PFSK-1 (cell line): ENCODE measurements around the gene LINGO3. TPM values are rescaled to one million over a fixed set of nuclear protein-coding genes. Genes with fewer than 3 reads are reported as not detected.

Source experiments
- FOXP2 ChIP-seq: optimal IDR thresholded peaks from 2 replicates; pipeline ENCODE3; 2011; ENCODE audit warnings: borderline replicate concordance, control low read depth, inconsistent platforms; ENCODE audit not compliant: insufficient read depth; ENCODE audit errors: extremely low read length, extremely low read depth
- POLR2AphosphoS5 ChIP-seq: IDR thresholded peaks from 2 replicates; pipeline ENCODE4 v1.6.1; 2012; ENCODE audit warnings: low read depth, mild to moderate bottlenecking, control low read depth, low read length, moderate library complexity
- SIN3A ChIP-seq: IDR thresholded peaks from 2 replicates; pipeline ENCODE4 v1.6.1; 2012; ENCODE audit warnings: mild to moderate bottlenecking, low read length, moderate library complexity, borderline replicate concordance; ENCODE audit not compliant: insufficient read depth
- TAF1 ChIP-seq: IDR thresholded peaks from 2 replicates; pipeline ENCODE4 v1.6.1; 2012; ENCODE audit warnings: low read length, control low read depth, borderline replicate concordance; ENCODE audit not compliant: insufficient read depth
- polyA plus RNA-seq: library from polyadenylated mRNA; unstranded; fragments of >200 nt; gene quantifications from one replicate; pipeline ENCODE4 v1.2.1, GENCODE V29; 2012; ENCODE audit warnings: low read depth, missing spikeins; ENCODE audit not compliant: insufficient read length
- TF ChIP-seq, protein P1 (sequence below), 2 experiments: IDR thresholded peaks; 2 replicates each; pipeline versions ENCODE4 v1.6.1 to v1.8.0; 2011 to 2012; ENCODE audit warnings: low read depth in 2 of 2, low read length in 2 of 2, control low read depth in 1 of 2, inconsistent platforms in 1 of 2, mild to moderate bottlenecking in 1 of 2, moderate library complexity in 1 of 2; ENCODE audit not compliant: insufficient read depth in 1 of 2

The LINGO3 gene, protein sequence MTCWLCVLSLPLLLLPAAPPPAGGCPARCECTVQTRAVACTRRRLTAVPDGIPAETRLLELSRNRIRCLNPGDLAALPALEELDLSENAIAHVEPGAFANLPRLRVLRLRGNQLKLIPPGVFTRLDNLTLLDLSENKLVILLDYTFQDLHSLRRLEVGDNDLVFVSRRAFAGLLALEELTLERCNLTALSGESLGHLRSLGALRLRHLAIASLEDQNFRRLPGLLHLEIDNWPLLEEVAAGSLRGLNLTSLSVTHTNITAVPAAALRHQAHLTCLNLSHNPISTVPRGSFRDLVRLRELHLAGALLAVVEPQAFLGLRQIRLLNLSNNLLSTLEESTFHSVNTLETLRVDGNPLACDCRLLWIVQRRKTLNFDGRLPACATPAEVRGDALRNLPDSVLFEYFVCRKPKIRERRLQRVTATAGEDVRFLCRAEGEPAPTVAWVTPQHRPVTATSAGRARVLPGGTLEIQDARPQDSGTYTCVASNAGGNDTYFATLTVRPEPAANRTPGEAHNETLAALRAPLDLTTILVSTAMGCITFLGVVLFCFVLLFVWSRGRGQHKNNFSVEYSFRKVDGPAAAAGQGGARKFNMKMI
- polyA plus RNA-seq: 0.56 TPM

DNA sequence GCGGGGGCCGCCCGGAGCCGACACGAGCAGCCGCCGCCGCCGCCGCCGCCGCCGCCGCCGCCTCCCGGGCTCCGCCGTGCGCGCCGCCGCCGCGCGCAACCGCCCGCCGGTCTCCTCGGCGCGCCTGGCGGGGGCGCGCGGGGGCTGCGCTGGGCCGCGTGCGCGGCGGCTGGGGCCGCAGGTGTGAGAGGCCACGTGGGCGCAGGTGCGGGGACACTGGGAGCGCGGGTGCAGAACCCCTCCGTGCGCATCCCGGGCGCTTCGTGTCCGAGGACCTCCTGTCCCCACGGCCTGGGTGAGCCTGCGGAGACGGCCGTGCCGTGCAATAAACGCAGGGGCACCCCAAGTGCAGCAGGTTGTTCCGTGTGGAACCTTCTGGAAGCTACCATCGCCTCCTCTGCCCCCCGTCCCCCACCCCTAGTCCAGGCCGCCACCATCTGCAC is at the start of gene LINGO3:
Gene LINGO3 (minus strand): TSS at position 41 of the 443 bp plus-strand sequence. CDS start 16,378 bp downstream, outside the sequence.
- TF ChIP-seq FOXP2: no peak
- TF ChIP-seq, protein P1, sequence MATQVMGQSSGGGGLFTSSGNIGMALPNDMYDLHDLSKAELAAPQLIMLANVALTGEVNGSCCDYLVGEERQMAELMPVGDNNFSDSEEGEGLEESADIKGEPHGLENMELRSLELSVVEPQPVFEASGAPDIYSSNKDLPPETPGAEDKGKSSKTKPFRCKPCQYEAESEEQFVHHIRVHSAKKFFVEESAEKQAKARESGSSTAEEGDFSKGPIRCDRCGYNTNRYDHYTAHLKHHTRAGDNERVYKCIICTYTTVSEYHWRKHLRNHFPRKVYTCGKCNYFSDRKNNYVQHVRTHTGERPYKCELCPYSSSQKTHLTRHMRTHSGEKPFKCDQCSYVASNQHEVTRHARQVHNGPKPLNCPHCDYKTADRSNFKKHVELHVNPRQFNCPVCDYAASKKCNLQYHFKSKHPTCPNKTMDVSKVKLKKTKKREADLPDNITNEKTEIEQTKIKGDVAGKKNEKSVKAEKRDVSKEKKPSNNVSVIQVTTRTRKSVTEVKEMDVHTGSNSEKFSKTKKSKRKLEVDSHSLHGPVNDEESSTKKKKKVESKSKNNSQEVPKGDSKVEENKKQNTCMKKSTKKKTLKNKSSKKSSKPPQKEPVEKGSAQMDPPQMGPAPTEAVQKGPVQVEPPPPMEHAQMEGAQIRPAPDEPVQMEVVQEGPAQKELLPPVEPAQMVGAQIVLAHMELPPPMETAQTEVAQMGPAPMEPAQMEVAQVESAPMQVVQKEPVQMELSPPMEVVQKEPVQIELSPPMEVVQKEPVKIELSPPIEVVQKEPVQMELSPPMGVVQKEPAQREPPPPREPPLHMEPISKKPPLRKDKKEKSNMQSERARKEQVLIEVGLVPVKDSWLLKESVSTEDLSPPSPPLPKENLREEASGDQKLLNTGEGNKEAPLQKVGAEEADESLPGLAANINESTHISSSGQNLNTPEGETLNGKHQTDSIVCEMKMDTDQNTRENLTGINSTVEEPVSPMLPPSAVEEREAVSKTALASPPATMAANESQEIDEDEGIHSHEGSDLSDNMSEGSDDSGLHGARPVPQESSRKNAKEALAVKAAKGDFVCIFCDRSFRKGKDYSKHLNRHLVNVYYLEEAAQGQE (IDR thresholded peaks at IDR 0.05; ENCODE audit: insufficient read depth in 1 of 2, low read depth in 2 of 2, low read length in 2 of 2): no peak
- no peak for TF ChIP-seq TAF1
- TF ChIP-seq POLR2AphosphoS5: no peak
- no peak for TF ChIP-seq SIN3A

GRCh38 chr19:2356036-2356646 is 48.2 kb upstream of the LINGO3 start:
- TF ChIP-seq FOXP2 (no peak), POLR2AphosphoS5 (no peak), TAF1 (no peak), SIN3A (no peak)
- TF ChIP-seq, protein P1 (IDR thresholded peaks at IDR 0.05; ENCODE audit: insufficient read depth in 1 of 2, low read depth in 2 of 2, low read length in 2 of 2): no peak

DNA sequence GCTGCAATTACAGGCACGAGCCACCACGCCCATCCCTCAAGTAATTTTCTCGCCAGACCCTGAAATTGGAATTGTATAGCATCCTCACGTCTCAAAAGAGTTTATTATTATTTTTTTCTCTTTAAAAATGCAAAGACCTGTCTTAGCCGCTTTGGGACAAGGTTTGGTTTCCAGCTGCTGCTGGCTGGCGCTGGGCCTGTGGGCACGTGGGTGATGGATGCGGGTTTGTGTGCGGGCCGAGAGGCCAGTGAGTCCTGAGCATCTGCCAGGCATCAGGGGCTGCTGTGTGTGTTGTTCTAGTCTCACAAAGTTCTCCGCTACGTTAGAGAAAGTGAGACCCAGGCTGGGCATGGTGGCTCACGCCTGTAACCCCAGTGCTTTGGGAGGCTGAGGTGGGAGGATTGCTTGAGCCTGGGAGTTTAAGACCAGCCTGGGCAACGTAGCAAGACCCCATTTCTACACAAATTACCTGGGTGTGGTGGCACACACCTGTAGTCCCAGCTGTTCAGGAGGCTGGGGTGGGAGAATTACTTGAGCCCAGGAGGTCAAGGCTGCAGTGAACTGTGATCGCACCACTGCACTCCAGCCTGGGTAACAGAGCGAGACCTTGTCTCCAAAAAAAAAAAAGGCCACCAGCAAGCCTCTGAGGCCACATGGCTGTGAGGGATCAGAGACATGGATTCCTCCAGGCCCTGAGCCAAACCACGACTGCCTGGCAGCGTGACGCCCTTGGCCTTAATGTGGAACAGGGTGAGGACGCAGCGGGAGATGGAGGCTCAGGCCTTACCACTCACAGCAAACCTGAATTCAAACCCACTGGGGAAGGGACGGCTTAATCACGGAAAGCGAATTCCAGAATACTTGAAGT is 47.4 kb upstream of the LINGO3 start:
- no peak for TF ChIP-seq POLR2AphosphoS5
- no peak for TF ChIP-seq FOXP2

DNA sequence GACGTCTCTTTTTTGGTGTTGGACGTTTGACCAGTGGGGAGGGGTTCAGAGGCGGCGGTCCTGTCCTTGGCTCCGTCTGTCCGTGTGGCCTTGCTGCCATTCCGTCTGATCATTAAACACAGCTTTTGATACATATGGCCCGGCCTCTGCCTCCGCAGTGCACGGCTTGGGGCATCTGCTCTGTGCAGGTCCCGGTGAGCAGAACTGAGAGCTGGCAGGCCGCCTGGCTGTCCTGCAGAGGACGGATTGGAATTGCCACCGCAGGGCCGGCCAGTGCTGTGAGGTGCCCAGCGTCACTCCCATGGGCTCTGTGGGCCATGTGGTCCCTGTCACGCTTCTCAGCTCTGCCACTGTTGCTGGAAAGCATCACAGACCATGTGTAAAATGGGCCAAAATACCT is 46.7 kb upstream of the LINGO3 start:
- TF ChIP-seq FOXP2: no peak
- TF ChIP-seq TAF1: no peak
- TF ChIP-seq, protein P1 (IDR thresholded peaks at IDR 0.05; ENCODE audit: insufficient read depth in 1 of 2, low read depth in 2 of 2, low read length in 2 of 2): no peak
- no peak for TF ChIP-seq SIN3A
- no peak for TF ChIP-seq POLR2AphosphoS5
